HG03196 (cell line): ENCODE results near the gene RHBDF1.
"Not testable (repeated sequence)": the region's sequence is repeated elsewhere in the genome, so short reads cannot be mapped to it uniquely, and the experiment has no call there.

Experiments
- ATAC-seq: cut with Tn5 transposase; IDR thresholded peaks from one replicate; pipeline ENCODE4 v1.9.1; 2021; ENCODE audit not compliant: unreplicated experiment

Gene RHBDF1

DNA sequence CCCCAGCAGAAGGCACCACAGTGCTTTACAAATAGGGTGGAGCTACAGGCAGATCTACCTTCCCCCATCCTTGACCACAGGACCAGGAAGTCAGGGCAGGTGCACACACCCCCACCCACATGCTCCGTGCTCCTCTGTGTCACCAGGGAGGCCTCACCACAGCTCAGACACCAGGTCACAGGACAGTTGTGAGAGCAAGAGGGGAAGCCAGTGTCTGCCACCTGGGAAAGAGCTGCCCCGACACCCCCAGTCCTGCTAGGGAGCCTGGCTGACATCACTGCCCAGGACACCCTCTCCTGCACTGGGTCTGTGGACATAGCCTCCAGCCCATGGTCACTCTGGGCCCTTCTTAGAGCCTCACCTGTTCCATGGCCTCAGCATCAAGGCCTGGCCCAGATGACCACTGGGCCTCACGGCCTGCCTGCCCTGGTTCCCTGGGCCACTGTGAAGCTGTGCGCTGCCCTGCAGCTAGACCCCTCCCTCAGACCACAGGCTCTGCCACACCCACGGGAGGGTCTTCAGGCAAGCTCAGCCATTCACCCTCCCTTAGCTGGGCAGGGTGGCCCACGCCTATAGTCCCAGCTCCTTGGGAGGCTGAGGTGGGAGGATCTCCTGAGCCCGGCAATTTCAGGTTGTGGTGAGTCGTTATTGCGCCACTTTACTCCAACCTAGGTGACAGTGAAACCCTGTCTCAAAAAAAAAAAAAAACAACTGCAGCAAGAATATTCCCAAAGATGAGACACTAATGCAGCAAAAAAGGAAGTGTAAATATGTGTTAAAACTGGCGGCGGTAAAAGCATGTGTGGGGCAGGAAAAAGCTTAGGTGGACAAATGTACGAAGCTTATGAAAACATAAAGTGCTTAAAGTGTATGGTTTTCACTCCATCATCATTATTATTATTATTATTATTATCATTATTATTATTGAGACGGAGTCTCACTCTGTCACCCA, 33.2 kb downstream of the RHBDF1 start:
- peak; percentile 58 for ATAC-seq

DNA sequence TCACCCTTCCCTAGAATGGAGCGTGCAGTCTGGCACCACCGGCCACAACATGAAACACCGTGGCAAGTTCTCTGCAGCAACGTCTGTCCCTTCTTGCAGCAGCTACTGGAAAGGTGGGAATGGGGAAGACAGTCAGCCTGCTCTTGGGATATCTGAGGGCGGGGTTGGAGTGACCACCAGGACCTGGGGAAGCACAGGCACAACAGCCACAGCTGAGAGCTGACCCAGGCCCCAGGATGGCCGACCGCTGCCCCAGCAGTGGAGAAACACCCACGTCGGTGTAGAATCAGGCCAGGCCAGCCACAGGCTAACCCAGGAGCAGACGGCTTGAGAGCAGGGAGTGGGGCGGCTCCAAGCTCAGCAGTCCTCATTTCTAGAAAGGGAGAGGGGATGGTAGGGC, 34.2 kb downstream of the RHBDF1 start:
- not testable (repeated sequence) for ATAC-seq

DNA sequence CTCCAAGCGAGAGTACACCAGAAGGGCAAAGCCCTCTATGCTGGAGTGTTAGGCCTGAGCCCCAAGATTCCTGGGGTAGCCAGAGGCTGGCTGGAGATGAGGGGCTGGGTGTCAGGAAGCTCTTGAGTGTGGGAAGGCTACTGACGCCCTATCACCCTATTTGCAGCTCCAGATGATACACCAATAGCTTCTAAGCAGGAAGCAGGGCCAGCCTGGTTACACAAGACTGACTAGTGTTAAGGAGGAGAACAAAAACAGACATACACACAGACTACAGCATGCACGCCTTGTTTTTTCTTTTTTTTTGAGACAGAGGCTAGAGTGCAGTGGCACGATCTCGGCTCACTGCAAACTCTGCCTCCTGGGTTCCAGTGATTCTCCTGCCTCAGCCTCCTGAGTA, 34.9 kb downstream of the RHBDF1 start:
- ATAC-seq: no peak

DNA sequence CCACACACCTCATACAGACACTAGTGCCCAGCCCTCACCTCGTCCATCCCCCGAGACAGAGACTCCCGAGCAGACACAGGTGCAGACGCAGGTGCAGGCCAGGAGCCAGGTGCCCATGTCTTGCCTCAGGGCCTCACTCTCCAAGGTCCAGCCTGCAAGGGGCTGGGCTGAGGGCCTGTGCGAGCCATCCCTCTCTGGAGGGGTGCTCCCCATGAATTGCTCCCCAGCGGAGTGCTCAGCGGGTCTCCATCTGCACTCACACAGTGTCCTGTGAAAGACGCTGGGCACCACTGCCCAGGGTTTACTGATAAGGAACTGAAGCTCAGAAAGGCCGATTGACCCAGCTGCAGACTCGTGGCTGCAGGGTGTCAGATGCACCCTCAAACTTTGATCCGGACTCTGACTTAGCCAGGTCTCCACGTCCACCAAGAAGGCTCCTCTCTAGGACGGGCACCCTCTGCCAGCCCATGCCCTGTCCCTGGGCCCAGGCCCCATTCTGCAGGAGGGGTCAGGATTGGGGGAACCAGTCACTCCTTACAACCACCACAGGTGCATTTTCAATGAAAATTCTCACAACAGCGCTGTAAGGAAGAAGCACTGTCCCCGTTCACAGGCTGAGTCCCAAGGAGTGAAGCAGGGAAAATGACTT, 36.0 kb downstream of the RHBDF1 start:
- no peak for ATAC-seq

DNA sequence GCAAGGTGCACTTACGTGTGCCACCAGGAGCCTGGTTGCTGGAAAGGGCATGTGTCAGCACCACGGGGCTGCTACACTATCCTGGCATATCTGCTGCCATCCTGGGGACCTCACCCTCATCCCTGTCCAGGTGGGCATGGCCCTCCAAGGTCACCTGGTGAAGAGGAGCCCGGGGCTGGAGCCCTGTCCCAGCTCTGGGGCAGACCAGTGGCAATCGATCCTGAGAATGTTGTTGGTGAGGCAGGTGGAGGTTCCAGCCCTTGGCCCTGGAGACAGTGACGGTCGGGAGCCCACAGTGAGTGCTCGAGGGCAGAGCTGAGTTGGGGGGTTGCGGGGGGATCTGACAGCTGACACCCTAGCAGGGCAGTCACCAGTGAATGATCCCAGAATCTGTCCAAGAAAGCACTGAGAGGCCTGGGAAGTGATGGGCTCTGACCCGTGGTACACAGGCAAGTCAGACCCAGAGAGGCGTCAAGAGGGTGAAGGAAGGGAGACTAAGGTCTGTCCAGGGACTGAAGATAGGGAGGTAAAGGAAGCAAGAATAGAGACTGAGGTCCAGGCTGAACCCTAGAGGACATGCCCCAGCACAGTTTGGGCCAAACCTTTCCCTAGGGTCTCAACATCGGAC, 36.6 kb downstream of the RHBDF1 start:
- ATAC-seq: no peak

DNA sequence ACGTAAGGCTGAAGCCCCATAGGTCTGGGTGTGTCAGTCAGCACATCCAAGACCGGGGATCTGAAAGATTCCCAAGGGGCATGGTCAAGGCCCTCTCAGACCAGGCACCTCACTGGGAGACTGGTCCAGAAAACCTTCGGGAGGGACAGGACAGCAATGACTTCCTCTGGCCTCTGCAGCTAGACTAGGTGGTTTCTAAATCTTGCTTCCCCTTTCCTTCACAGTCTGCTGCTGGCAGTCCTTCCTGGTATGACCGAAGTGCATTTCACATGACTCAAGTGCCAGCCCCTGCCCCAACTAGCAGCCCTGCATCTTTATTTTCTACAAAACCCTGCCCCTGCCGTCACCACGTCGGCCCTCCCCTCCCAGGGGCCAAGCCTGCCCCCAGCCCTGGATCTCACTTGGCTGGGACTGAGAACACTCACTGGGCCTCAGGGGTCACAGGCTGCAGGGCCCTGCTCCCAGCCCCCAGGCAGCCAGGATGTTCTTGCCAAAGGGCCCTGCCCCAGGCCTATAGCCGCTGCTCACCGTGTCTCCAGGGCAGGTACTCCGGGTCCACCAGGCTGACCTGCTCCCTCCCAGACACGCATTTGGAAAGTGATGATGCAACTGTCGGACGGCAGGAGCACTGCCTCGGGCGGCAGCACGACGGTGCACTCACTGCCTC, 37.3 kb downstream of the RHBDF1 start:
- ATAC-seq: no peak

DNA sequence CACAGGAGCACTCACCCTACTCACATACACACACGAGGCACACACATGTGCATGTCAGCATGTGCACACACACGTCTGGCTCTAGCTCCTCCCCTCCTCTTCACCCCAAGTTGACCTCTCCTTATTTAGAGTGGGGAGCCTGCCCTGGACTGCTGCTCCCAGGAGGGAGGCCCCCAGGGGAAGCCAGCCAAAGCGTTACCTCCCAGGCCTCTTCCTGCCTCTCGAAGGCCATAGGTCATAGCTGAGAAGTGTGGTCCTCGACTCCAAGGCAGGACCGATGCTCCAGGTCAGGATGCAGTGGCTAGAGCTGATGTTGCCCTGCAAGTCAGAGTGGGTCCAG, 37.8 kb downstream of the RHBDF1 start:
- ATAC-seq: no peak

DNA sequence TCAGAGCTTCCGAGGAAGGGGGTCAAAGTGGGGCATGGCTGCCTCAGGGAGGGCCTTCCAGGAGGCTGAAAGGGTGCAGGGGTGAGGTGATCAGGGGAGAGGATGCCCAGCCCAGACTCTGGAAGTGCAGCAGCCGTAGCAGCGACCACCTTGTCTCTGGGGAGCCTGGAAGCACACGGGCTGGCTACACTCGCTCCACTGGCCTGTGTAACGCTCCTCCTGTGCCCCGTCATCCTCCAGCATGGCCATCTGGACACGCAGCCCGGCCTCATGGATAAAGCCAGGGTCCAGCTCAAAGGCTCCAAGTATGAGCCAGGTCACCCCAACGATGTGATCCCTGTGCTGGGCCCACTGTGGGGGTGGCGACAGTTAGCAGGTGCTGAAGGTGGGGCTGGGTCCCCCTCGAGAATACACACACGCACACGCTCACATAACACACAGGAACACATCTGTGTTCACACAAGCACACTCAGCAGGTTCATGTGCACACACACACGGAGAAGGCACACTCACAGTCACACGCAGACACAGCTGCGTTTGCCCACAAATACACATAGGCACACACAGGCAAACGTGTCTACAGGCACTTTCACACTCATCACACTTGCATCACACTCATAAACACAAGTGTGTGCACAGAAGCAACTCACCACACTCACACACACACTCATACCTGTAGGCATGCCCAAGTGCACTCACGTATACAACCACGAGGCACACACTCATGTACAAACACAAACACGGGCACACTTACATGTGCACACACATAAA, 38.4 kb downstream of the RHBDF1 start:
- no peak for ATAC-seq

DNA sequence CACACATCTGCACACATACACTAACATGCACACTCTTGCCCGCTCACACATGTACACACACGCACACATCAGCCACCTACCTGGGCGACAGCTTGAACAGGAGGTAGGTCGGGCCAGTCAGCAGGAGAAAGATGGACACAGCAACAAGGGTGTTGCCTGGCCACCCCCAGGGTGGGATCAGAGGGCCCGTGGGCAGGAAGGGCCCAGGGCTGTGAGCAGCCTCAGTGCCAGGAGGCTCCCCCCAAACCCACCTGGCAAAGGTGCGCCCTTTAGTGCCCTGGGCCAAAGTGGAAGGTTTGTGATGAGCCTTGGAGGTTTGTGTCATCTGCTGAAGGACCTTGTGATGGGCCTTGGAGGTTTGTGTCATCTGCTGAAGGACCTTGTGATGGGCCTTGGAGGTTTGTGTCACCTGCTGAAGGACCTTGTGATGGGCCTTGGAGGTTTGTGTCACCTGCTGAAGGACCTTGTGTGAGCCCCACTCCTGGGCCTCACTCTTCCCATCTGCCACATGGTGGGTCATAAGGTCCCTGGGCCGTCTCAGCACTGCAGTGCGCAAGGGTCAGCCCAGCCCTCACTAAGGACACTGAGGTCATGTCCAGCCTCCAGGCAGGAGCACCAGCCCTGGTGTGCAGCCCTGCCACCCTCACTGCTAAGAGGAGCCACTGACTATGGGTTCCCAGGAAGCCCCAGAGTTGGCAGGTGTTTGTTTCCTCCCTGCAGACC, 39.1 kb downstream of the RHBDF1 start:
- ATAC-seq: not testable (repeated sequence)

DNA sequence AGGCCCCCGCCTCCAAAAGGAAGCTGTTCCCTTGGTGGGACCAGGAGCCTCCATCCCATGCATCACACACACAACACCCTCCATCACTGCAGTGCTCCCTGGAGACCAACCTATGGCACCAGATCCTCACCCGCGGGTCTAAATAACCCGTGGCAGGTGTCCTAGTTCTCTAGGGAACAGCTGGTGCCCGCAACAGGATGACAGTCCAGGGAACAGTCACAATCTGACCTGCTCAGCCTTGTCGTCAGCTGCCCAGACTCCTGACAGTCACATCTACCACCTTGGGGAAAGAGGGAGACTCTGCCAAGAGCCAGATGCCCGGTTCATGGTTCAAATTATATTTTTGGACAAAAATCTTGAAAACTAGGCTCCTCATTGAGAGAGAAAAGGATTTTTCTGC, 41.8 kb downstream of the RHBDF1 start:
- ATAC-seq: not testable (repeated sequence)

DNA sequence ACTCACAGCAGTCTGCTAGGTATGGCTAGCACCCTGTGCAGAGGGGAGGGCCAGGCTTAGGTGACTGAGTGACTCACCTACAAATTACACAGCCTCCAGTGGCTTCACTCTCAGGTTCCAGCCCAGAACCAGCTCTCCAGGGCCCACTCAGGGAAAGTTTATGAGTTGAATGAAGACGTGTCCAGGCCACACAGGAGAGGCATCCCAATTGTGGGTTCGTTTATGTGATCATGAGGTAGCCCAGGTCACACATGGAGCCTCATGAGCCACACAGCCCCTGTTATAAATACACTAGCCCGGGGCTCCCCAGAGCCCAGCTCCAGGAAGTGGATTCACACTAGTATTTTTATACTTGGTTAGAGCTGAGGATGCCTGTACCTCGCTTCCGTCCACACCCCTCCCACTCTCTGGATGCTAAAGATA, 46.5 kb downstream of the RHBDF1 start:
- ATAC-seq: peak; percentile 70

DNA sequence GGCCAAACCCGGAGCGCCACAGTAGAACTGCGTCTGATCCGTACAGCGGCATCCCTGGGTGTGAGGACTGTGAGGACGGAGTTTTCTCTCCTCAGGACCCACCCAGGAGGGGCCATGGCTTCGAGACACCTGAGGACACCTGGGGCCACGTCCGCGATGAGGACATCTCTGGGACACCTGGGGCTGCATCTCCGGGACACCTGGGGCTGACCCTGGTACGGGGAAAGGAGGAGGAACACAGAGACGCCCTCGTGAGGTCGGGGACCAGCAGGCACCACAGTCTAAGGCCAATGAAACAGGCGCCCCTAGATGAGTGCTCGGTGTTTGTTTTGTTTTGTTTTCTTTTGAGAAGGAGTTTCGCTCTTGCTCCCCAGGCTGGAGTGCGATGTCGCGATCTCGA, 48.3 kb downstream of the RHBDF1 start:
- ATAC-seq: not testable (repeated sequence)

DNA sequence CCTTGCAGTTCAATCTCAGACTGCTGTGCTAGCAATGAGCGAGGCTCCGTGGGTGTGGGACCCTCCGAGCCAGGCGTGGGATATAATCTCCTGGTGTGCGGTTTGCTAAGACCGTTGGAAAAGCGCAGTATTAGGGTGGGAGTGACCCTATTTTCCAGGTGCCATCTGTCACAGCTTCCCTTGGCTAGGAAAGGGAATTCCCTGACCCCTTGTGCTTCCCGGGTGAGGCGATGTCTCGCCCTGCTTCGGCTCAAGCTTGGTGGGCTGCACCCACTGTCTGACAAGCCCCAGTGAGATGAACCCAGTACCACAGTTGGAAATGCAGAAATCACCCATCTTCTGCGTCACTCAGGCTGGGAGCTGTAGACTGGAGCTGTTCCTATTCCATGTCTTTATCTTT, 51.5 kb downstream of the RHBDF1 start:
- ATAC-seq: not testable (repeated sequence)

DNA sequence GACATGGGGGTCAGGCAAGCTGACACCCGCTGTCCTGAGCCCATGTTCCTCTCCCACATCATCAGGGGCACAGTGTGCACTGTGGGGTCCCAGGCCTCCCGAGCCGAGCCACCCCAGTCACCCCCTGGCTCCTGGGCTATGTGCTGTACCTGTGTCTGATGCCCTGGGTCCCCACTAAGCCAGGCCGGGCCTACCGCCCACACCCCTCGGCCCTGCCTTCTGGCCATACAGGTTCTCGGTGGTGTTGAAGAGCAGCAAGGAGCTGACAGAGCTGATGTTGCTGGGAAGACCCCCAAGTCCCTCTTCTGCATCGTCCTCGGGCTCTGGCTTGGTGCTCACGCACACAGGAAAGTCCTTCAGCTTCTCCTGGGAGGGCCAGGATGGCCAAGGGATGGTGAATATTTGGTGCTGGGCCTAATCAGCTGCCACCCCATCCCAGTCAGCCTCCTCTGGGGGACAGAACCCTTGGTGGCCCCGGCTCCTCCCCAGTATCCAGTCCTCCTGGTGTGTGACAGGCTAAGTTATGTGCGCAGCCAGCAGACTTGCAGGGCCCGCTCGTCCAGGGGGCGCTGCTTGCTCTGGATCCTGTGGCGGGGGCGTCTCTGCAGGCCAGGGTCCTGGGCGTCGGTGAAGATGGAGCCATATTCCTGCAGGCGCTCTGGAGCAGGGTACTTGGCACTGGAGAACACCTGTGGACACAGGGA, 55.2 kb downstream of the RHBDF1 start:
- not testable (repeated sequence) for ATAC-seq

DNA sequence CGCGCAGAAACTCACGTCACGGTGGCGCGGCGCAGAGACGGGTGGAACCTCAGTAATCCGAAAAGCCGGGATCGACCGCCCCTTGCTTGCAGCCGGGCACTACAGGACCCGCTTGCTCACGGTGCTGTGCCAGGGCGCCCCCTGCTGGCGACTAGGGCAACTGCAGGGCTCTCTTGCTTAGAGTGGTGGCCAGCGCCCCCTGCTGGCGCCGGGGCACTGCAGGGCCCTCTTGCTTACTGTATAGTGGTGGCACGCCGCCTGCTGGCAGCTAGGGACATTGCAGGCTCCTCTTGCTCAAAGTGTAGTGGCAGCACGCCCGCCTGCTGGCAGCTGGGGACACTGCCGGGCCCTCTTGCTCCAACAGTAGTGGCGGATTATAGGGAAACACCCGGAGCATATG, 61.7 kb downstream of the RHBDF1 start:
- ATAC-seq: not testable (repeated sequence)

DNA sequence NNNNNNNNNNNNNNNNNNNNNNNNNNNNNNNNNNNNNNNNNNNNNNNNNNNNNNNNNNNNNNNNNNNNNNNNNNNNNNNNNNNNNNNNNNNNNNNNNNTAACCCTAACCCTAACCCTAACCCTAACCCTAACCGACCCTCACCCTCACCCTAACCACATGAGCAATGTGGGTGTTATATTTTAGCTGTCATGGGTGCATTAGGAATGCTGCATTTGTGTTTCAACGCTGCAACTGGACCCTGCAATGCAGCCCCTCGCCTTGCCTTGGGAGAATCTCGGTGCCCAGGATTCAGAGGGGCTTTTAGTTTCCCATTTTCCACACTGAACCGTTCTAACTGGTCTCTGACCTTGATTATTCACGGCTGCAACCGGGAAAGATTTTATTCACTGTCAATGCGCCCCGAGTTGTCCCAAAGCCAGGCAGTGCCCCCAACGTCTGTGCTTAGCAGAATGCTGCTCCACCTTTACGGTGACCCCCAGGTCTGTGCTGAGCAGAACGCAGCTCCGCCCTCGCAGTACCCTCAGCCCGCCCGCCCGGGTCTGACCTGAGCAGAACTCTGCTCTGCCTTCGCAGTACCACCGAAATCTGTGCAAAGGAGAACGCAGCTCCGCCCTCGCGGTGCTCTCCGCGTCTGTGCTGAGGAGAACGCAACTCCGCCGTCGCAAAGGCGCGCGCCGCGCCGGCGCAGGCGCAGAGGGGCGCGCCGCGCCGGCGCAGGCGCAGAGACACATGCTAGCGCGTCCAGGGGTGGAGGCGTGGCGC, 62.3 kb downstream of the RHBDF1 start:
- no peak for ATAC-seq
